Calu3 (cell line): Measurements from ENCODE around the gene TAPBPL. TPM values are rescaled to one million over a fixed set of nuclear protein-coding genes. Genes with fewer than 3 reads are reported as not detected.
"Not testable (repeated sequence)": the region's sequence is repeated elsewhere in the genome, so short reads cannot be mapped to it uniquely, and the experiment has no call there.

Source experiments
- BruUV-seq: library from RNA; stranded (reverse); fragments of 400-500 nt; replicated peaks from 2 replicates; lab custom pipeline; 2021; lab: Mats Ljungman, UMichigan
- CTCF ChIA-PET: fragments of 300-600 bp; sonication (Branson Sonifier 250); formaldehyde crosslinking; loops from one replicate; lab custom pipeline; 2022; ENCODE audit warnings: antibody characterized with exemption; lab: Charles Lee
- DNase-seq: peaks from one replicate; pipeline ENCODE4 v3.0.0; 2022
- H3K27ac Mint-ChIP-seq: one replicate; pipeline ENCODE4 v1.8.0; 2022; ENCODE audit warnings: mixed read lengths; ENCODE audit not compliant: unreplicated experiment
- H3K27me3 Mint-ChIP-seq: one replicate; pipeline ENCODE4 v1.8.0; 2022; ENCODE audit warnings: mixed read lengths; ENCODE audit not compliant: unreplicated experiment
- H3K36me3 Mint-ChIP-seq: one replicate; pipeline ENCODE4 v1.8.0; 2022; ENCODE audit warnings: mild to moderate bottlenecking, moderate library complexity, mixed read lengths; ENCODE audit not compliant: insufficient read depth, unreplicated experiment
- H3K4me1 Mint-ChIP-seq: one replicate; pipeline ENCODE4 v1.8.0; 2022; ENCODE audit warnings: mild to moderate bottlenecking, low read depth, mixed read lengths; ENCODE audit not compliant: unreplicated experiment
- H3K4me3 Mint-ChIP-seq: one replicate; pipeline ENCODE4 v1.8.0; 2022; ENCODE audit warnings: mild to moderate bottlenecking, low read depth, moderate library complexity, mixed read lengths; ENCODE audit not compliant: unreplicated experiment
- H3K9me3 Mint-ChIP-seq: one replicate; pipeline ENCODE4 v1.8.0; 2022; ENCODE audit warnings: low read depth, mixed read lengths; ENCODE audit not compliant: unreplicated experiment
- CTCF ChIP-seq: fragments of 200-600 bp; IDR thresholded peaks from one replicate; pipeline ENCODE4 v1.8.0; 2022; ENCODE audit warnings: antibody characterized with exemption; ENCODE audit not compliant: unreplicated experiment
- intact Hi-C: fragments of 100-400 bp; cut with micrococcal nuclease; formaldehyde crosslinking; loops from one replicate; pipeline ENCODE4 v1.10.0; 2022; ENCODE audit not compliant: unreplicated experiment
- total RNA-seq: library from RNA; stranded (reverse); gene quantifications from 2 replicates; pipeline ENCODE4 v1.2.3, GENCODE V29; 2022

Gene TAPBPL
- total RNA-seq, 1 experiment from 2014 or later = 28.0 TPM

GRCh38 chr12:6493497-6494257, 41.8 kb downstream of the TAPBPL start, which contains the start of gene NCAPD2:
TSS of gene NCAPD2 (plus strand) at chr12:6494102. CDS start at chr12:6495099, 997 bp downstream.
- H3K27ac Mint-ChIP-seq = peak within 1 kb of the TSS; percentile 96
- no peak for TF ChIP-seq CTCF
- CTCF ChIA-PET = interaction anchor here (0.6 to 1.3 kb wide), 5 partner anchors 28 to 196 kb away, joined by 3 to 9 read pairs (median 4); partner anchors contain the start of gene ZNF384
- H3K27me3 Mint-ChIP-seq = no peaks in the 10 kb centered on the region
- no peaks in the 10 kb centered on the region for H3K4me1 Mint-ChIP-seq
- H3K9me3 Mint-ChIP-seq = no peaks in the 10 kb centered on the region
- peak within 1 kb of the TSS; percentile 95 for H3K4me3 Mint-ChIP-seq
- BruUV-seq = no TSS peak
- DNase-seq = peak; percentile 94
- H3K36me3 Mint-ChIP-seq = peaks cover 48% of the 10 kb centered on the region
- intact Hi-C loops = loop anchor here (2.0 kb wide), 1 partner anchor 39 kb away; no protein-coding TSS in a partner anchor

DNA sequence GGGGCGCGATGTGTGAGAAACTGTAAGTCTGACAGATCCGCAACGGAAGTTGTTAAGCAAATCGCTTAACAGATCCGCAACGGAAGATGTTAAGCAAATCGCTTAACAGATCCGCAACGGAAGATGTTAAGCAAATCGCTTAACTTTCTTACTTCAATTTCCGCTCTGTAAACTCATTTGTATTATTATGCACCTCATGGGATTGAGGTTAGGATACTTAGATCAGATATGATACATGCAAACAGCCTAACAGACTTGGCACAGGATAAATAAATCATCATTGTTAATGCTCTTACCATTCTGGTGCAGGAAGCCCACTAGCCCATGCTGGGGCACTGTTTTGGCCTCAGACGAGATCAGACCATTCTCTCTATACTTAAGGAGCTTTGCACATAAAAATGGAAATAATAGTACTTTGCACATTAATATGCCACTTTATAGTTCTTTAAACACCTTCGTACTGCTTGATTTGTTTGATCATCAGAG, 42.5 kb downstream of the TAPBPL start:
- intact Hi-C loops = loop anchor here (2.0 kb wide), 1 partner anchor 38 kb away; no protein-coding TSS in a partner anchor
- TSS peak; percentile 75 for BruUV-seq
- H3K27ac Mint-ChIP-seq = peak overlapping the region; percentile 96
- no peaks in the 10 kb centered on the region for H3K4me1 Mint-ChIP-seq
- CTCF ChIA-PET = interaction anchor here (1.3 kb wide), 1 partner anchor 38 kb away, joined by 4 read pairs; no protein-coding TSS in a partner anchor
- H3K36me3 Mint-ChIP-seq = peaks cover 48% of the 10 kb centered on the region
- TF ChIP-seq CTCF = no peak
- H3K9me3 Mint-ChIP-seq = no peaks in the 10 kb centered on the region
- DNase-seq = no peak
- H3K27me3 Mint-ChIP-seq = no peaks in the 10 kb centered on the region
- H3K4me3 Mint-ChIP-seq = peak overlapping the region; percentile 95

DNA sequence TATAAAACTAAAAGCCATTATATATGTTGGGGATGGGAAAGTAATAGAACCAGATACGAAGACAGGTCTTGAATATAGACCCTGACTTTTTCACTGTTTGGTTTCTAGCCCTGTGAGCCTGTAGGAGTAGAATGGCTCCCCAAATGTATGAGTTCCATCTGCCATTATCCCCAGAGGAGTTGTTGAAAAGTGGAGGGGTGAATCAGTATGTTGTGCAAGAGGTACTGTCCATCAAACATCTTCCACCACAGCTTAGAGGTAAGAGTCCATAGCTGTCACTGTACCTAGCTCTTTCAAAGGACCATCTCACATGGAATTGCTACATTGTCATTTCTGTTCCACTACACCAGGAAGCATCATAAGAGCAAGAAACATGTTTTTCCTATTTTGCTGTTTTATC, 43.1 kb downstream of the TAPBPL start:
- intact Hi-C loops = loop anchor here (2.0 kb wide), 1 partner anchor 38 kb away; no protein-coding TSS in a partner anchor
- no peaks in the 10 kb centered on the region for H3K4me1 Mint-ChIP-seq
- no TSS peak for BruUV-seq
- H3K9me3 Mint-ChIP-seq = no peaks in the 10 kb centered on the region
- TF ChIP-seq CTCF = no peak
- CTCF ChIA-PET = interaction anchor here (1.3 kb wide), 1 partner anchor 38 kb away, joined by 4 read pairs; no protein-coding TSS in a partner anchor
- peak overlapping the region; percentile 95 for H3K4me3 Mint-ChIP-seq
- H3K27me3 Mint-ChIP-seq = no peaks in the 10 kb centered on the region
- H3K36me3 Mint-ChIP-seq = peaks cover 48% of the 10 kb centered on the region
- H3K27ac Mint-ChIP-seq = peak overlapping the region; percentile 20
- no peak for DNase-seq

DNA sequence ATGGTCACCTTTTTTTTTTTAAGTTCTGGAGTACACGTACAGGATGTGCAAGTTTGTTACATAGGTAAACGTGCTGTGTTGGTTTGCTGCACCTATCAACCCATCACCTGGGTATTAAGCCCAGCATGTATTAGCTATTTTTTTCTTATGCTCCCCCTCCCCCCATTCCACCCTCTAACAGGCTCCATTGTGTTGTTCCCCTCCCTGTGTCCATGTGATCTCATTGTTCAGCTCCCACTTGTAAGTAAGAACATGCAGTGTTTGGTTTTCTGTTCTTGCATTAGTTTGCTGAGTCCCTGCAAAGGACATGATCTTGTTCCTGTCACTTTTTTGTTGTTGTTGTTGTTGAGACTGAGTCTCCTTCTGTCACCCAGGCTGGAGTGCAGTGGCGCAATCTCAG, 45.4 kb downstream of the TAPBPL start:
- CTCF ChIA-PET, H3K27me3 Mint-ChIP-seq, intact Hi-C loops, H3K27ac Mint-ChIP-seq, H3K4me1 Mint-ChIP-seq, H3K9me3 Mint-ChIP-seq, BruUV-seq, DNase-seq, H3K4me3 Mint-ChIP-seq: not testable (repeated sequence)
- H3K36me3 Mint-ChIP-seq = peaks cover 40% of the 10 kb centered on the region
